ENCODE results near the gene MAGEB17.
A peak's percentile ranks its signal among the peaks of the same experiment; 100 is the strongest.
"Not testable (repeated sequence)": the region's sequence is repeated elsewhere in the genome, so short reads cannot be mapped to it uniquely, and the experiment has no call there.

MAGEB17 gene

GRCh38 chrX:16167181-16167580 is at the start of gene MAGEB17:
Gene MAGEB17, plus strand, starts transcription at chrX:16167481. Its CDS starts 2,902 bp downstream, at chrX:16170383.
- DNase-seq (ENCODE audit: low spot score), result no peak

- no peak for DNase-seq (ENCODE audit: low spot score)
Observed at GRCh38 chrX:16119353-16120220, 47.7 kb upstream of the MAGEB17 start.

- no peak for DNase-seq (ENCODE audit: low spot score)
Observed at GRCh38 chrX:16120431-16120830, 46.9 kb upstream of the MAGEB17 start.

- DNase-seq (ENCODE audit: low spot score), result peak; percentile 90
Observed at GRCh38 chrX:16123222-16123786, 44.0 kb upstream of the MAGEB17 start, which contains the start of gene GRPR. Gene GRPR, plus strand, starts transcription at chrX:16123565. Its CDS starts 389 bp downstream, at chrX:16123954.

- DNase-seq (ENCODE audit: low spot score), result no peak
Observed at GRCh38 chrX:16124201-16124600, 43.1 kb upstream of the MAGEB17 start.

- no peak for DNase-seq (ENCODE audit: low spot score)
Observed at GRCh38 chrX:16125520-16126149, 41.6 kb upstream of the MAGEB17 start.

- no peak for DNase-seq (ENCODE audit: low spot score)
Observed at GRCh38 chrX:16130707-16131106, 36.6 kb upstream of the MAGEB17 start.

GRCh38 chrX:16134936-16135335 is 32.3 kb upstream of the MAGEB17 start:
- no peak for DNase-seq (ENCODE audit: low spot score)

- DNase-seq (ENCODE audit: low spot score), result no peak
Observed at GRCh38 chrX:16136080-16136479, 31.2 kb upstream of the MAGEB17 start.

- DNase-seq (ENCODE audit: low spot score), result no peak
Observed at GRCh38 chrX:16137416-16138107, 29.7 kb upstream of the MAGEB17 start.

GRCh38 chrX:16138108-16138427 is 29.2 kb upstream of the MAGEB17 start:
- no peak for DNase-seq (ENCODE audit: low spot score)

GRCh38 chrX:16140448-16140847 is 26.8 kb upstream of the MAGEB17 start:
- no peak for DNase-seq (ENCODE audit: low spot score)

GRCh38 chrX:16140983-16141382 is 26.3 kb upstream of the MAGEB17 start:
- DNase-seq (ENCODE audit: low spot score), result no peak

GRCh38 chrX:16141422-16142245 is 25.6 kb upstream of the MAGEB17 start:
- DNase-seq (ENCODE audit: low spot score), result no peak

GRCh38 chrX:16142246-16142558 is 25.1 kb upstream of the MAGEB17 start:
- no peak for DNase-seq (ENCODE audit: low spot score)

GRCh38 chrX:16143968-16144367 is 23.3 kb upstream of the MAGEB17 start:
- no peak for DNase-seq (ENCODE audit: low spot score)

GRCh38 chrX:16144420-16144819 is 22.9 kb upstream of the MAGEB17 start:
- no peak for DNase-seq (ENCODE audit: low spot score)

- not testable (repeated sequence) for DNase-seq (ENCODE audit: low spot score)
Observed at GRCh38 chrX:16145093-16145492, 22.2 kb upstream of the MAGEB17 start.

GRCh38 chrX:16145656-16146055 is 21.6 kb upstream of the MAGEB17 start:
- no peak for DNase-seq (ENCODE audit: low spot score)

- no peak for DNase-seq (ENCODE audit: low spot score)
Observed at GRCh38 chrX:16148896-16149295, 18.4 kb upstream of the MAGEB17 start.

GRCh38 chrX:16155581-16156096 is 11.6 kb upstream of the MAGEB17 start:
- DNase-seq (ENCODE audit: low spot score), result no peak

Measured in AG08395 (cell line).